SKM-1 treated with dmso at 0.1 percent for 144 hours (cell line): ENCODE results near the gene DALRD3.

Experiments
- DNase-seq: peaks from one replicate; lab custom pipeline; 2025; ENCODE audit not compliant: unreplicated experiment; lab: John Stamatoyannopoulos, UW

DALRD3 gene

GRCh38 chr3:49006408-49007067 lies 11.8 kb downstream of the DALRD3 start:
- no peak for DNase-seq

- no peak for DNase-seq
Measured at GRCh38 chr3:49005998-49006397, 12.4 kb downstream of the DALRD3 start.

- no peak for DNase-seq
Measured at GRCh38 chr3:49005303-49005680, 13.1 kb downstream of the DALRD3 start.

- DNase-seq: no peak
Measured at GRCh38 chr3:49004352-49005302, 13.8 kb downstream of the DALRD3 start.

GRCh38 chr3:49001155-49001554 lies 17.2 kb downstream of the DALRD3 start:
- no peak for DNase-seq

GRCh38 chr3:48999085-48999858 lies 19.1 kb downstream of the DALRD3 start:
- DNase-seq: no peak

GRCh38 chr3:48997714-48998637 lies 20.4 kb downstream of the DALRD3 start:
- no peak for DNase-seq

GRCh38 chr3:48997102-48997635 lies 21.2 kb downstream of the DALRD3 start:
- DNase-seq: no peak

GRCh38 chr3:48996640-48997039 lies 21.7 kb downstream of the DALRD3 start:
- DNase-seq: no peak

- no peak for DNase-seq
Measured at GRCh38 chr3:48993834-48994233, 24.5 kb downstream of the DALRD3 start.

GRCh38 chr3:48991851-48992545 lies 26.4 kb downstream of the DALRD3 start:
- DNase-seq: no peak

GRCh38 chr3:48990636-48991469 lies 27.5 kb downstream of the DALRD3 start:
- no peak for DNase-seq

- DNase-seq: peak; percentile 62
Measured at GRCh38 chr3:48989796-48990635, 28.4 kb downstream of the DALRD3 start, which contains the start of gene P4HTM. Gene P4HTM, plus strand, starts transcription at chr3:48990241. Its CDS starts 16 bp downstream, at chr3:48990257.

GRCh38 chr3:48989126-48989795 lies 29.1 kb downstream of the DALRD3 start:
- DNase-seq: no peak

- no peak for DNase-seq
Measured at GRCh38 chr3:48985831-48986376, 32.5 kb downstream of the DALRD3 start.

GRCh38 chr3:48984663-48985062 lies 33.7 kb downstream of the DALRD3 start:
- no peak for DNase-seq

- no peak for DNase-seq
Measured at GRCh38 chr3:48983096-48983495, 35.3 kb downstream of the DALRD3 start.
